ENCODE results near the gene POLR3F. TPM values are rescaled to one million over a fixed set of nuclear protein-coding genes. Genes with fewer than 3 reads are reported as not detected.
"Not testable (repeated sequence)": the region's sequence is repeated elsewhere in the genome, so short reads cannot be mapped to it uniquely, and the experiment has no call there.

POLR3F gene
- total RNA-seq, 2 experiments from 2014 or later: 7.7 to 10.1 TPM

DNA sequence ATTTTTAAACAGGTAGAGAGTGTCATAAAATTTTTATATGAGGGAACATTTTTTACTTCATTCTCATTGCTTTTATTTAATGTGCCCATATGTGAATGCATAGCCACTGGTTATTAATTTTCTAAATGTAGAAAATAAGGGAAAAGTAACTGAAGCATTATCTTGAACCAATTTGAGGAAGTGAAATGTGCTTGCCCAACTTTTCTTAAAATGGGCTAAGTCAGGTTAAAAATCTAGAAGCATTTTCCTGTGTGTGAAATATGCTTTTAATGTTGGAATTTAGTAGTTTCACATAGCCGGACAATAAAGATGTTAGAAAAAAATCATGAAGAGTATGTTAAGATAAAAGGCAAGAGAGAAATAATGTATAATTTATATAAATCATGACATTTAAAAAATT lies 44.4 kb downstream of the POLR3F start:
- Mint-ChIP-seq H3K27me3 (no peaks in the 10 kb centered on the region), H3K4me1 (peaks cover 68% of the 10 kb centered on the region), H3K36me3 (ENCODE audit: low read depth) (peaks cover 72% of the 10 kb centered on the region), H3K27ac (no peak overlapping the region), H3K4me3 (no peak overlapping the region), H3K9me3 (no peaks in the 10 kb centered on the region)
- ChIA-PET CTCF (no interaction called here), POLR2A (no interaction called here)
- no peak for DNase-seq

DNA sequence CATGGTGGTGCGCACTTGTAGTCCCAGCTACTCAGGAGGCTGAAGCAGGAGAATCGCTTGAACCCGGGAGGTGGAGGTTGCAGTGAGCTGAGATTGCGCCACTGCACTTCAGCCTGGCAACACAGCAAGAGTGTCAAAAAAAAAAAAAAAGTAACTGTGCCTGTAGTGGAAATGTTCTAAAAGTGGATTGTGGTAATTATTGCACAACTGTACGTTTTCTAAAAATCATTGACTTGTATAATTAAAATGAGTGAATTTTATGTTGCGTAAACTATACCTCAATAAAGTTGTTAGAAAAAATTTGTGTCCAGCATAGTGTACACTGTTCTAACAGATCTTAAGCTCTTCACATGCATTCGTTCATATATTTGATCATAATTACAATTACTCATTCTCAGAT lies 46.0 kb downstream of the POLR3F start:
- H3K27me3 Mint-ChIP-seq: no peaks in the 10 kb centered on the region
- no peak overlapping the region for H3K27ac Mint-ChIP-seq
- no peaks in the 10 kb centered on the region for H3K9me3 Mint-ChIP-seq
- H3K36me3 Mint-ChIP-seq (ENCODE audit: low read depth): peaks cover 68% of the 10 kb centered on the region
- peaks cover 57% of the 10 kb centered on the region for H3K4me1 Mint-ChIP-seq
- POLR2A ChIA-PET: no interaction called here
- no peak overlapping the region for H3K4me3 Mint-ChIP-seq
- CTCF ChIA-PET: no interaction called here
- DNase-seq: no peak

GRCh38 chr20:18514127-18514526 lies 46.9 kb downstream of the POLR3F start:
- Mint-ChIP-seq H3K4me3 (no peak overlapping the region), H3K9me3 (no peaks in the 10 kb centered on the region), H3K27me3 (no peaks in the 10 kb centered on the region), H3K27ac (no peak overlapping the region), H3K4me1 (peaks cover 49% of the 10 kb centered on the region), H3K36me3 (ENCODE audit: low read depth) (peaks cover 60% of the 10 kb centered on the region)
- POLR2A ChIA-PET: no interaction called here
- DNase-seq: no peak
- CTCF ChIA-PET: no interaction called here

DNA sequence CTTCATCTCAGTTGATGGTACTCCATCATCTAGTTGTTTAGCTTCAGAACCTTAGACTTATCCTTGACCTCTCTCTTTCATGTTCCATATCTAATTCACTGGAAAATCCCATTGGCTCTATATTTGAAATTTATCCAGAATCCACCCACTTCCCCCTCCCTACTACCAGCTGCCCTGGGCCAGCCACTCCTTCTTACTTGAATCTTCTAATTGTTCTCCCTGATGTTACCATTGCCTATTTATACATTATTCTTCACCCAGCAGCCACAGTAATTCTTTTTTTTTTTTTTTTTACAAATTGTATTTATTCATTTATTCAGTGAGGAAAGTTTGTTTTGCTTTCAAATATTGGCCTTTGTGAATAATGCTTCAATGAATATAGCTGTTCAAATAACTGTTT lies 48.8 kb downstream of the POLR3F start:
- Mint-ChIP-seq H3K36me3 (ENCODE audit: low read depth) (peaks cover 43% of the 10 kb centered on the region), H3K27ac (no peak overlapping the region), H3K9me3 (no peaks in the 10 kb centered on the region), H3K4me3 (no peak overlapping the region), H3K4me1 (peaks cover 30% of the 10 kb centered on the region), H3K27me3 (no peaks in the 10 kb centered on the region)
- no peak for DNase-seq
- POLR2A ChIA-PET: interaction anchor here (0.8 to 1.0 kb wide), 2 partner anchors 9 to 13 kb away, joined by 3 to 5 read pairs; partner anchors contain the start of gene SEC23B
- CTCF ChIA-PET: no interaction called here

DNA sequence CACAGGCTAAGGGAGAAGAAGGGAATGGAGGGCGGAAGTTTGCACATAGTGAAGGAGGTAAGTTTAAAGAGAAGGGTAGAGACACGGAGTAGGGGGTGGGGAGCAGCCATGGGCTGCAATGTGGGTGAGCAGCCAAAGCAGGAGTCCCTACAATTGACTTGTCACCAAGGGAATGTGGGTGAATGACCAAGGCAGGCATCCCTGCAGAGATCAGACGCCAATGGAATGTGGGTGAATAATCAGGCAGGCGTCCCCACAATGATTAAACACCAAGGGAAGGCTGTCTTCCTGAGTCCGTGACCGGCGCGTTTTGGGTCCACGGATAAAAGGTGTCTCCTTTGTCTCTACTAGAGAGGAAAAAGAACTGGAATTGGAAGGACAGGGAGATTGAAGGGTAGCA lies 54.9 kb downstream of the POLR3F start:
- CTCF ChIA-PET, H3K27ac Mint-ChIP-seq, H3K4me3 Mint-ChIP-seq, DNase-seq, H3K4me1 Mint-ChIP-seq, H3K27me3 Mint-ChIP-seq, H3K9me3 Mint-ChIP-seq, POLR2A ChIA-PET: not testable (repeated sequence)
- H3K36me3 Mint-ChIP-seq (ENCODE audit: low read depth): peaks cover 27% of the 10 kb centered on the region

GRCh38 chr20:18523066-18523465 lies 55.9 kb downstream of the POLR3F start:
- ChIA-PET POLR2A (interaction anchor here (1.4 kb wide), 1 partner anchor 16 kb away, joined by 3 read pairs; the partner anchor contains the start of gene SEC23B), CTCF (no interaction called here)
- DNase-seq: no peak
- no peaks in the 10 kb centered on the region for H3K27me3 Mint-ChIP-seq
- no peak overlapping the region for H3K27ac Mint-ChIP-seq
- no peaks in the 10 kb centered on the region for H3K4me1 Mint-ChIP-seq
- no peaks in the 10 kb centered on the region for H3K9me3 Mint-ChIP-seq
- no peak overlapping the region for H3K4me3 Mint-ChIP-seq
- peaks cover 34% of the 10 kb centered on the region for H3K36me3 Mint-ChIP-seq (ENCODE audit: low read depth)

- CTCF ChIA-PET: no interaction called here
Observed at GRCh38 chr20:18524646-18525045, 57.5 kb downstream of the POLR3F start.

GRCh38 chr20:18526761-18527160 lies 59.6 kb downstream of the POLR3F start:
- peaks cover 66% of the 10 kb centered on the region for H3K36me3 Mint-ChIP-seq (ENCODE audit: low read depth)
- H3K9me3 Mint-ChIP-seq, H3K27ac Mint-ChIP-seq, H3K4me3 Mint-ChIP-seq, H3K4me1 Mint-ChIP-seq, H3K27me3 Mint-ChIP-seq, CTCF ChIA-PET, POLR2A ChIA-PET, DNase-seq: not testable (repeated sequence)

More at GRCh38 chr20:18524646-18525045, 57.5 kb downstream of the POLR3F start:
- no peaks in the 10 kb centered on the region for H3K4me1 Mint-ChIP-seq
- no peak overlapping the region for H3K27ac Mint-ChIP-seq
- POLR2A ChIA-PET: no interaction called here
- H3K4me3 Mint-ChIP-seq: no peak overlapping the region
- H3K27me3 Mint-ChIP-seq: no peaks in the 10 kb centered on the region
- DNase-seq: no peak
- no peaks in the 10 kb centered on the region for H3K9me3 Mint-ChIP-seq
- peaks cover 50% of the 10 kb centered on the region for H3K36me3 Mint-ChIP-seq (ENCODE audit: low read depth)

- H3K4me1 Mint-ChIP-seq: no peaks in the 10 kb centered on the region
Observed at GRCh38 chr20:18527339-18527738, 60.1 kb downstream of the POLR3F start.

GRCh38 chr20:18527836-18528235 lies 60.6 kb downstream of the POLR3F start:
- CTCF ChIA-PET: no interaction called here
- no peak overlapping the region for H3K4me3 Mint-ChIP-seq
- POLR2A ChIA-PET: interaction anchor here (1.6 to 2.9 kb wide), 2 partner anchors 12 to 21 kb away, joined by 3 to 11 read pairs; partner anchors contain the start of gene SEC23B
- H3K9me3 Mint-ChIP-seq: no peaks in the 10 kb centered on the region
- H3K27ac Mint-ChIP-seq: no peak overlapping the region
- no peaks in the 10 kb centered on the region for H3K27me3 Mint-ChIP-seq
- H3K4me1 Mint-ChIP-seq: no peaks in the 10 kb centered on the region
- peaks cover 77% of the 10 kb centered on the region for H3K36me3 Mint-ChIP-seq (ENCODE audit: low read depth)
- DNase-seq: no peak

More at GRCh38 chr20:18527339-18527738, 60.1 kb downstream of the POLR3F start:
- CTCF ChIA-PET: no interaction called here
- Mint-ChIP-seq H3K9me3 (no peaks in the 10 kb centered on the region), H3K4me3 (no peak overlapping the region), H3K27me3 (no peaks in the 10 kb centered on the region), H3K36me3 (ENCODE audit: low read depth) (peaks cover 72% of the 10 kb centered on the region), H3K27ac (no peak overlapping the region)
- POLR2A ChIA-PET: no interaction called here
- no peak for DNase-seq

DNA sequence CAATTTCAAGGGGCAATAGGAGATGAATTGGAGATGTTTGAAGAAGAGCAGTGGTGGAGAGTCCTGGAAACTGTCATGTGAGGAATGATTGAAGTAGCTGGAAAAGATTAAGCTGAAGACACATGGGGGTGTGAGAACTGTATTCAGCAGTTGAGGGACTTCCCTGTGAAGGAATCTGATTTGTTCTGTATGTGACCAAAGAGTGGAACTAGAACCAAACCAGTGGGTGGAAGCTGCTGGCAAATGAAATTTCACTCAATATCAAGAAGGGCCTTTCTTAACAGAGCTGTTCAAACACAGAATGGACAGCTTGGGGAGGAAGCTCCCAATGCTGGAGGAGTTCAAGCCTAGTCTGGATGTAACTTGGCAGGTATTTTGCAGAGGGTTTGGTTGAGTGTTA lies 61.9 kb downstream of the POLR3F start:
- no peak overlapping the region for H3K4me3 Mint-ChIP-seq
- H3K27me3 Mint-ChIP-seq: no peaks in the 10 kb centered on the region
- no peak for DNase-seq
- no peaks in the 10 kb centered on the region for H3K4me1 Mint-ChIP-seq
- peaks cover 87% of the 10 kb centered on the region for H3K36me3 Mint-ChIP-seq (ENCODE audit: low read depth)
- H3K27ac Mint-ChIP-seq: no peak overlapping the region
- POLR2A ChIA-PET: interaction anchor here (1.0 to 2.9 kb wide), 3 partner anchors 13 to 32 kb away, joined by 3 to 11 read pairs (median 4); partner anchors contain the start of genes RBBP9 and SEC23B
- no peaks in the 10 kb centered on the region for H3K9me3 Mint-ChIP-seq
- CTCF ChIA-PET: interaction anchor here (1.4 kb wide), 1 partner anchor 36 kb away, joined by 3 read pairs; no protein-coding TSS in a partner anchor

- CTCF ChIA-PET: no interaction called here
- no peak for DNase-seq
- no peak overlapping the region for H3K4me3 Mint-ChIP-seq
- no peak overlapping the region for H3K27ac Mint-ChIP-seq
- no peaks in the 10 kb centered on the region for H3K4me1 Mint-ChIP-seq
- no peaks in the 10 kb centered on the region for H3K27me3 Mint-ChIP-seq
- H3K9me3 Mint-ChIP-seq: no peaks in the 10 kb centered on the region
- POLR2A ChIA-PET: no interaction called here
- peaks cover 85% of the 10 kb centered on the region for H3K36me3 Mint-ChIP-seq (ENCODE audit: low read depth)
Observed at GRCh38 chr20:18532626-18533025, 65.4 kb downstream of the POLR3F start.

DNA sequence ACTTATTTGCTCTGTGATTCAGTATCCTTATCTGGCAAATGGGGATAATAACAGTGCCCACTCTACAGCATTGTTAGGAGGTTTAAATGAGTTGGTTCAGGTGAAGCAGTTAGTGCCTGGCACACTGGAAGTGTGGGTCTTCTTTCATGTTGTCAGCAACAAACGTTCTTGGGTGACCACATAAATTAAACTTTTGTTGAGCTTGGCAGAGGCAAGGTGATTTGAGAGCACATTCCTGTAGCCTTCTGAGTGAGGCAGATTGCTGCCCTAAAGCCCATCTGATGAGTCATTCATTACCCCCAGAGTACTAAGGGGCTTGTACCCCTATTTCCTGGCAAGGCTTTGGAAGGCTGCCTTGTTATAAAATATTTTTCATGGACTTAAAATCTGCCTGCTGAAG lies 66.3 kb downstream of the POLR3F start:
- POLR2A ChIA-PET: interaction anchor here (1.9 kb wide), 1 partner anchor 26 kb away, joined by 4 read pairs; the partner anchor contains the start of gene SEC23B
- Mint-ChIP-seq H3K9me3 (no peaks in the 10 kb centered on the region), H3K36me3 (ENCODE audit: low read depth) (peaks cover 82% of the 10 kb centered on the region), H3K4me3 (no peak overlapping the region), H3K27me3 (no peaks in the 10 kb centered on the region), H3K4me1 (no peaks in the 10 kb centered on the region), H3K27ac (no peak overlapping the region)
- CTCF ChIA-PET: no interaction called here
- DNase-seq: no peak

DNA sequence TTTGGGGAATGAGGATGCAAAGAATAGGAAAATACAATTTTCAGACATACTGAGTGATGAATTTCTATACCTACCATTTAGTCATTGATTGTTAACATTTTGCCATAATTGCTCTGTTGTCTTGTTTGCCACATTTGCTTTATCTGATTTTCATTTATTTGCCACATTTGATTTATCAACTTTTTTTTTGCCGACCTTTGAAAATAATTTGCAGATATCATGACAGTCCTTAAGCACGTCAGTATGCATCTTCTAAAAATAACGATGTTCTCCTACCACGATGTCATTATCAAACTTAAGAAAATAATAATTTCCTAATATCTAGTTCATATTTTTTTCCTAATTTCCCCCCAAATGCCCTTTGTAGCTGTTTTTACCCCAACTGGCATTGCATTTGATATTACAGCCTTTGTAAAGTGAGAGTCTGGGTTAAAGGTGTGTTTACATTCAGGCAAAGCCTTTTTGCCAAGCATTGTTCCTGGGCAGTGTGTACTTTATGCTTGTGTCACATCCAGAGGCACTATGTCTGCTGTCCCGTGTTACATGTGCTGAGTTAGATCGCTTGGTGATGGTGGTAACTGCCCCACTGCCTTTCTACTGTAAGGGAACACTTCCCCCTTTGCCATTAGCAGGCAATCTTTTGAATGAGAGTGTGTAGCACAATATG lies 66.9 kb downstream of the POLR3F start:
- H3K4me1 Mint-ChIP-seq: no peaks in the 10 kb centered on the region
- H3K9me3 Mint-ChIP-seq: no peaks in the 10 kb centered on the region
- DNase-seq: no peak
- no peak overlapping the region for H3K4me3 Mint-ChIP-seq
- POLR2A ChIA-PET: interaction anchor here (1.5 to 1.9 kb wide), 2 partner anchors 13 to 26 kb away, joined by 4 read pairs; partner anchors contain the start of gene SEC23B
- H3K27me3 Mint-ChIP-seq: no peaks in the 10 kb centered on the region
- CTCF ChIA-PET: no interaction called here
- no peak overlapping the region for H3K27ac Mint-ChIP-seq
- peaks cover 80% of the 10 kb centered on the region for H3K36me3 Mint-ChIP-seq (ENCODE audit: low read depth)
